DND-41 (cell line): ENCODE measurements around the gene ATP4B.
A peak's percentile ranks its signal among the peaks of the same experiment; 100 is the strongest.

ENCODE experiments used
- ATAC-seq: fragments of 200-7000 bp; cut with Tn5 transposase; 3 replicates; pipeline ENCODE4 v1.9.1; 2021; ENCODE audit warnings: low read depth; ENCODE audit not compliant: insufficient read depth
- DNase-seq: peaks from one replicate; pipeline ENCODE4 v3.0.0-alpha.2; 2020
- H2AFZ ChIP-seq: 2 replicates; pipeline ENCODE4 v1.6.0; 2012; ENCODE audit warnings: low read depth, low read length
- H3K27ac ChIP-seq: 2 replicates; pipeline ENCODE4 v1.5.1; 2012; ENCODE audit warnings: low read length, inconsistent platforms
- H3K27me3 ChIP-seq: fragments of 200-600 bp; sonication (generic); 2 replicates; pipeline ENCODE4 v1.6.0; 2012; ENCODE audit warnings: low read length, mild to moderate bottlenecking, inconsistent platforms; ENCODE audit not compliant: insufficient read depth, poor library complexity
- H3K36me3 ChIP-seq: 2 replicates; pipeline ENCODE4 v1.5.1; 2012; ENCODE audit warnings: low read length, inconsistent platforms; ENCODE audit not compliant: insufficient read depth
- H3K4me1 ChIP-seq: 2 replicates; pipeline ENCODE4 v1.5.1; 2012; ENCODE audit warnings: mild to moderate bottlenecking, low read length; ENCODE audit not compliant: insufficient read depth
- H3K4me2 ChIP-seq: 2 replicates; pipeline ENCODE4 v1.6.0; 2012; ENCODE audit warnings: mild to moderate bottlenecking, moderate library complexity, low read length, inconsistent platforms; ENCODE audit not compliant: insufficient read depth
- H3K4me3 ChIP-seq, 2 experiments: fragments of 200-600 bp in 1 of 2; shearing (Covaris generic) in 1 of 2; 2 replicates each; pipeline ENCODE4 v1.5.1; 2012 to 2016; ENCODE audit warnings: inconsistent platforms in 2 of 2, low read length in 2 of 2, mild to moderate bottlenecking in 2 of 2, low read depth in 1 of 2, moderate library complexity in 1 of 2
- H3K79me2 ChIP-seq: 2 replicates; pipeline ENCODE4 v1.6.0; 2012; ENCODE audit warnings: low read length, inconsistent platforms; ENCODE audit not compliant: insufficient read depth
- H3K9ac ChIP-seq: 2 replicates; pipeline ENCODE4 v1.6.0; 2012; ENCODE audit warnings: low read depth, mild to moderate bottlenecking, inconsistent platforms, low read length, moderate library complexity
- H3K9me3 ChIP-seq: 2 replicates; pipeline ENCODE4 v1.5.1; 2012; ENCODE audit warnings: low read length, moderate library complexity, mild to moderate bottlenecking, inconsistent platforms; ENCODE audit not compliant: insufficient read depth, severe bottlenecking
- H4K20me1 ChIP-seq: 2 replicates; pipeline ENCODE4 v1.6.0; 2012; ENCODE audit warnings: low read length; ENCODE audit not compliant: insufficient read depth
- EZH2 ChIP-seq: IDR thresholded peaks from 3 replicates; pipeline ENCODE4 v1.6.1; 2012; ENCODE audit warnings: borderline replicate concordance, low read depth, mild to moderate bottlenecking, moderate library complexity, low read length, inconsistent platforms; ENCODE audit not compliant: severe bottlenecking
- TF ChIP-seq, protein P1 (sequence below): IDR thresholded peaks from 2 replicates; pipeline ENCODE4 v1.5.1; 2012; ENCODE audit warnings: borderline replicate concordance, low read length, moderate library complexity, mild to moderate bottlenecking; ENCODE audit not compliant: poor library complexity, severe bottlenecking; ENCODE audit errors: extremely low read depth

ATP4B gene

DNA sequence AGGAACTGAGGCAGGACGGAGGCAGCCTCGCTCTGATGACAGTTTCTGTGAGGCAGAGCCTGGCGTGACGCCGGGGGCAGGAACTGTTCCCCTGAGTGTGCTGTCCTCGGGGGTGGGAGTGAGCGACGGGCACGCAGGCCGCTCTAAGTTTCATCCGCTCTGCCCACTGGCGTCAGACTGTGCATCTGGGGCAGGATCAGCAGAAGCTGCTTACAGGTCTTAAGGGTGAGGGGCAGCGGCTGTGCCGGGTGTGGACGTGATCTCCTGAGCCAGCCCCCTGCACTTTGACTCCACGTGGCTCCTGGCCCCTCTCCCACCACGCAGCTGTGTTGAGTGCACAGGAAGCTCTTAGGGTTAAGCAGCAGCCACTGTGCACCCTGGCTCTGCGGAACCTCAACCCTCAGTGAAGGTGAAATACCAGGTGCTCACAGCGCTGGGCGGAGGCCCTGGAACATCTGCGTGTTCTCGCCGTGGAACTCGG, 10.5 kb upstream of the ATP4B start:
- no peak for TF ChIP-seq EZH2
- TF ChIP-seq, protein P1, sequence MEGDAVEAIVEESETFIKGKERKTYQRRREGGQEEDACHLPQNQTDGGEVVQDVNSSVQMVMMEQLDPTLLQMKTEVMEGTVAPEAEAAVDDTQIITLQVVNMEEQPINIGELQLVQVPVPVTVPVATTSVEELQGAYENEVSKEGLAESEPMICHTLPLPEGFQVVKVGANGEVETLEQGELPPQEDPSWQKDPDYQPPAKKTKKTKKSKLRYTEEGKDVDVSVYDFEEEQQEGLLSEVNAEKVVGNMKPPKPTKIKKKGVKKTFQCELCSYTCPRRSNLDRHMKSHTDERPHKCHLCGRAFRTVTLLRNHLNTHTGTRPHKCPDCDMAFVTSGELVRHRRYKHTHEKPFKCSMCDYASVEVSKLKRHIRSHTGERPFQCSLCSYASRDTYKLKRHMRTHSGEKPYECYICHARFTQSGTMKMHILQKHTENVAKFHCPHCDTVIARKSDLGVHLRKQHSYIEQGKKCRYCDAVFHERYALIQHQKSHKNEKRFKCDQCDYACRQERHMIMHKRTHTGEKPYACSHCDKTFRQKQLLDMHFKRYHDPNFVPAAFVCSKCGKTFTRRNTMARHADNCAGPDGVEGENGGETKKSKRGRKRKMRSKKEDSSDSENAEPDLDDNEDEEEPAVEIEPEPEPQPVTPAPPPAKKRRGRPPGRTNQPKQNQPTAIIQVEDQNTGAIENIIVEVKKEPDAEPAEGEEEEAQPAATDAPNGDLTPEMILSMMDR = no peak
- Histone ChIP-seq H3K4me3 (no peak overlapping the region), H4K20me1 (peaks cover 29% of the 10 kb centered on the region), H3K4me2 (no peak overlapping the region), H3K27ac (no peak overlapping the region), H3K9ac (no peak overlapping the region), H3K36me3 (no peaks in the 10 kb centered on the region), H3K27me3 (no peaks in the 10 kb centered on the region), H3K4me1 (no peaks in the 10 kb centered on the region; the same call in 1 of the 2 replicates), H2AFZ (no peak overlapping the region), H3K79me2 (no peaks in the 10 kb centered on the region), H3K9me3 (no peaks in the 10 kb centered on the region)
- peak; percentile 65 for ATAC-seq
- peak; percentile 30 for DNase-seq

DNA sequence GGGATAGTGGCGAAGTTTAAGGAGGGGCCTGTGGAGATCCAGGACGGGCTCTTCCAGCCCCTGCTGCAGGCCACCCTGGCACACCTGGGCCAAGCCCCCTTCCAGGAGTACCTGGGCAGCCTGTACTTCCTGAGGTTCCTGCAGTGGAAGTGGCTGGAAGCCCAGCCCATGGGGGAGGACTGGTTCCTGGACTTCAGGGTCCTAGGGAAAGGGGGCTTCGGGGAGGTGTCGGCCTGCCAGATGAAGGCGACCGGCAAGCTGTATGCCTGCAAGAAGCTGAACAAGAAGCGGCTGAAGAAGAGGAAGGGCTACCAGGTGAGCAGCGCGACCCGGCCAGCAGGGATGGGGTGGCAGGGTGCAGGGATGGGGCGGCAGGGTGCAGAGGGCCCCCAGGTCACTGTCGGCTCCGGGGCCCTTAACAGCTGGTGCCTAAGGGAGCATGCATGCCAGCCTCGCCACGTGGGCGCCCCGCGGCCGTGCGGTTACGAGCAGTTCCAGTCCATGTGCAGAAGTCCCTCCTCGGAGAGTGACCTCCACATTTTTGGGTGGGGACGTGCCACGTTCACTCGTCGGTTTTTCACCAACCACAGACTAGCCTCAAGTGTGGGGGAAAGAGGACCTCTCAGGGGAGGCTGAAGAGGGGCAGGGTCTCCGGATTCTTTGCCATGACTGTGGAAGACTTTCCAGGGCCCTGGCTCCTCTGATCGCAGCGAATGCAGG, 9.9 kb upstream of the ATP4B start:
- Histone ChIP-seq H3K36me3 (no peaks in the 10 kb centered on the region), H3K4me2 (no peak overlapping the region), H3K4me1 (no peaks in the 10 kb centered on the region; the same call in 1 of the 2 replicates), H3K79me2 (no peaks in the 10 kb centered on the region), H3K27ac (no peak overlapping the region), H3K9me3 (no peaks in the 10 kb centered on the region), H3K4me3 (no peak overlapping the region), H3K9ac (no peak overlapping the region), H4K20me1 (peaks cover 29% of the 10 kb centered on the region), H2AFZ (no peak overlapping the region), H3K27me3 (no peaks in the 10 kb centered on the region)
- ATAC-seq = no peak
- TF ChIP-seq EZH2 = no peak
- TF ChIP-seq, protein P1 = no peak
- no peak for DNase-seq

DNA sequence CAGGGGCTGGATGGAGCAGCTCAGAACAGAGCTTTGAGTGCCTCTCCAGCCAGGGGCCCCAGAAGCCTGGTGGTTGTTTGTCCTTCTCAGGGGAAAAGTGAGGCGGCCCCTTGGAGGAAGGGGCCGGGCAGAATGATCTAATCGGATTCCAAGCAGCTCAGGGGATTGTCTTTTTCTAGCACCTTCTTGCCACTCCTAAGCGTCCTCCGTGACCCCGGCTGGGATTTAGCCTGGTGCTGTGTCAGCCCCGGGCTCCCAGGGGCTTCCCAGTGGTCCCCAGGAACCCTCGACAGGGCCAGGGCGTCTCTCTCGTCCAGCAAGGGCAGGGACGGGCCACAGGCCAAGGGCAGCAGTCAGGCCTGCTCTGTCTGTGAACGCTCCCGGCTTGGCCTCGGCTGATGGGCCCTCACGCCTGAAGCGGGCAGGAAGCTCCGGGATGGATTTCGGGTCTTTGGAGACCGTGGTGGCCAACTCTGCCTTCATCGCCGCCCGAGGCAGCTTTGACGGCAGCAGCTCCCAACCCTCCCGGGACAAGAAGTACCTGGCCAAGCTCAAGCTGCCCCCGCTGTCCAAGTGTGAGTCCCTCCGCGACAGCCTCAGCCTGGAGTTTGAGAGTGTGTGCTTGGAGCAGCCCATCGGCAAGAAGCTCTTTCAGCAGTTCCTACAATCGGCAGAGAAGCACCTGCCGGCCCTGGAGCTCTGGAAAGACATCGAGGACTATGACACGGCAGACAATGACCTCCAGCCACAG, 9.1 kb upstream of the ATP4B start, which contains the start of gene GRK1:
Gene GRK1, plus strand, starts transcription at position 269 of the 751 bp plus-strand sequence. Its CDS starts 168 bp downstream, at position 437.
- Histone ChIP-seq H3K27ac (no peak within 1 kb of the TSS), H3K9ac (no peak within 1 kb of the TSS), H3K4me3 (no peak within 1 kb of the TSS), H3K4me2 (no peak within 1 kb of the TSS), H3K79me2 (no peaks in the 10 kb centered on the region), H3K36me3 (no peaks in the 10 kb centered on the region), H3K4me1 (no peaks in the 10 kb centered on the region; the same call in 1 of the 2 replicates), H3K27me3 (no peaks in the 10 kb centered on the region), H3K9me3 (no peaks in the 10 kb centered on the region), H2AFZ (no peak within 1 kb of the TSS), H4K20me1 (peaks cover 29% of the 10 kb centered on the region)
- DNase-seq (no peak), ATAC-seq (no peak; the same call in 2 of the 3 replicates)
- TF ChIP-seq, protein P1 = no peak
- no peak for TF ChIP-seq EZH2
